ENCODE results near the gene GABRA5.

- TF ChIP-seq, protein P1, sequence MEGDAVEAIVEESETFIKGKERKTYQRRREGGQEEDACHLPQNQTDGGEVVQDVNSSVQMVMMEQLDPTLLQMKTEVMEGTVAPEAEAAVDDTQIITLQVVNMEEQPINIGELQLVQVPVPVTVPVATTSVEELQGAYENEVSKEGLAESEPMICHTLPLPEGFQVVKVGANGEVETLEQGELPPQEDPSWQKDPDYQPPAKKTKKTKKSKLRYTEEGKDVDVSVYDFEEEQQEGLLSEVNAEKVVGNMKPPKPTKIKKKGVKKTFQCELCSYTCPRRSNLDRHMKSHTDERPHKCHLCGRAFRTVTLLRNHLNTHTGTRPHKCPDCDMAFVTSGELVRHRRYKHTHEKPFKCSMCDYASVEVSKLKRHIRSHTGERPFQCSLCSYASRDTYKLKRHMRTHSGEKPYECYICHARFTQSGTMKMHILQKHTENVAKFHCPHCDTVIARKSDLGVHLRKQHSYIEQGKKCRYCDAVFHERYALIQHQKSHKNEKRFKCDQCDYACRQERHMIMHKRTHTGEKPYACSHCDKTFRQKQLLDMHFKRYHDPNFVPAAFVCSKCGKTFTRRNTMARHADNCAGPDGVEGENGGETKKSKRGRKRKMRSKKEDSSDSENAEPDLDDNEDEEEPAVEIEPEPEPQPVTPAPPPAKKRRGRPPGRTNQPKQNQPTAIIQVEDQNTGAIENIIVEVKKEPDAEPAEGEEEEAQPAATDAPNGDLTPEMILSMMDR (IDR thresholded peaks at IDR 0.05), result no peak
- TF ChIP-seq ZFX (IDR thresholded peaks at IDR 0.05; ENCODE audit: borderline replicate concordance), result no peak
Observed at GRCh38 chr15:26967719-26968269, 100.9 kb downstream of the GABRA5 start.
